22Rv1 (cell line): ENCODE measurements around the gene BNIPL.

Experiments used
- H3K27ac ChIP-seq: fragments of 450-650 bp; 2 replicates; pipeline ENCODE4 v1.5.1; 2017
- CTCF ChIP-seq: fragments of 450-650 bp; IDR thresholded peaks from 2 replicates; pipeline ENCODE4 v1.5.1; 2017; ENCODE audit warnings: mild to moderate bottlenecking
- ZFX ChIP-seq: fragments of 450-650 bp; IDR thresholded peaks from 2 replicates; pipeline ENCODE4 v1.6.1; 2017; ENCODE audit warnings: antibody characterized with exemption, borderline replicate concordance

BNIPL gene

GRCh38 chr1:151065089-151065645, 28.8 kb downstream of the BNIPL start:
- TF ChIP-seq CTCF (no peak), ZFX (no peak)
- no peak overlapping the region for H3K27ac ChIP-seq

GRCh38 chr1:151067185-151067584, 30.8 kb downstream of the BNIPL start:
- no peak for TF ChIP-seq ZFX
- TF ChIP-seq CTCF = no peak
- no peak overlapping the region for H3K27ac ChIP-seq

- TF ChIP-seq ZFX (no peak), CTCF (no peak)
- H3K27ac ChIP-seq = peak overlapping the region; percentile 99
These were observed 32.7 kb downstream of the BNIPL start for GRCh38 chr1:151069103-151069486.

- H3K27ac ChIP-seq = peak within 1 kb of the TSS; percentile 99
- peak; percentile 100 for TF ChIP-seq CTCF
- no peak for TF ChIP-seq ZFX
These were observed 34.3 kb downstream of the BNIPL start, which contains the start of gene GABPB2 for GRCh38 chr1:151070474-151071276. TSS of gene GABPB2 (plus strand) at chr1:151070761. CDS start at chr1:151088190, 17,429 bp downstream.

- TF ChIP-seq CTCF (peak; percentile 27), ZFX (no peak)
- H3K27ac ChIP-seq = peak overlapping the region; percentile 99
These were observed 35.8 kb downstream of the BNIPL start for GRCh38 chr1:151072224-151072623.

- H3K27ac ChIP-seq = no peak overlapping the region
- TF ChIP-seq CTCF = no peak
- no peak for TF ChIP-seq ZFX
These were observed 49.7 kb downstream of the BNIPL start for GRCh38 chr1:151085953-151086559.
